ENCODE measurements around the gene HSP90AB1.

HSP90AB1 gene

GRCh38 chr6:44254191-44255104 lies 7.5 kb downstream of the HSP90AB1 start:
- Histone ChIP-seq H3K27me3 (ENCODE audit: control insufficient read depth in 1 of 2, insufficient read depth in 2 of 2, low read length in 2 of 2) (no peaks in the 10 kb centered on the region), H3K9me3 (ENCODE audit: low read length) (no peaks in the 10 kb centered on the region), H3K4me1 (ENCODE audit: insufficient read depth, low read length) (peaks cover 20% of the 10 kb centered on the region), H3K4me3 (ENCODE audit: low read depth in 1 of 2, low read length in 2 of 2) (no peak overlapping the region), H3K9ac (ENCODE audit: low read length) (no peak overlapping the region), H3K36me3 (ENCODE audit: insufficient read depth, low read length) (peaks cover 54% of the 10 kb centered on the region), H3K27ac (ENCODE audit: low read depth, low read length) (no peak overlapping the region)

GRCh38 chr6:44255105-44255808 lies 8.4 kb downstream of the HSP90AB1 start:
- Histone ChIP-seq H3K9me3 (ENCODE audit: low read length) (no peaks in the 10 kb centered on the region), H3K4me1 (ENCODE audit: insufficient read depth, low read length) (peaks cover 18% of the 10 kb centered on the region), H3K4me3 (ENCODE audit: low read depth in 1 of 2, low read length in 2 of 2) (no peak overlapping the region), H3K27ac (ENCODE audit: low read depth, low read length) (no peak overlapping the region), H3K27me3 (ENCODE audit: control insufficient read depth in 1 of 2, insufficient read depth in 2 of 2, low read length in 2 of 2) (no peaks in the 10 kb centered on the region), H3K9ac (ENCODE audit: low read length) (no peak overlapping the region), H3K36me3 (ENCODE audit: insufficient read depth, low read length) (peaks cover 53% of the 10 kb centered on the region)

- Histone ChIP-seq H3K9me3 (ENCODE audit: low read length) (no peaks in the 10 kb centered on the region), H3K36me3 (ENCODE audit: insufficient read depth, low read length) (peaks cover 45% of the 10 kb centered on the region), H3K4me3 (ENCODE audit: low read depth in 1 of 2, low read length in 2 of 2) (peak overlapping the region; percentile 82 to 94), H3K27me3 (ENCODE audit: control insufficient read depth in 1 of 2, insufficient read depth in 2 of 2, low read length in 2 of 2) (no peaks in the 10 kb centered on the region), H3K9ac (ENCODE audit: low read length) (peak overlapping the region; percentile 81), H3K27ac (ENCODE audit: low read depth, low read length) (peak overlapping the region; percentile 83), H3K4me1 (ENCODE audit: insufficient read depth, low read length) (peaks cover 18% of the 10 kb centered on the region)
These were observed 9.2 kb downstream of the HSP90AB1 start for GRCh38 chr6:44255871-44256774.

- H3K4me1 ChIP-seq (ENCODE audit: insufficient read depth, low read length) = peaks cover 18% of the 10 kb centered on the region
- H3K27ac ChIP-seq (ENCODE audit: low read depth, low read length) = peak overlapping the region; percentile 83
- peak overlapping the region; percentile 82 to 94 for H3K4me3 ChIP-seq (ENCODE audit: low read depth in 1 of 2, low read length in 2 of 2)
- H3K9me3 ChIP-seq (ENCODE audit: low read length) = no peaks in the 10 kb centered on the region
- peaks cover 39% of the 10 kb centered on the region for H3K36me3 ChIP-seq (ENCODE audit: insufficient read depth, low read length)
- H3K27me3 ChIP-seq (ENCODE audit: control insufficient read depth in 1 of 2, insufficient read depth in 2 of 2, low read length in 2 of 2) = no peaks in the 10 kb centered on the region
- peak overlapping the region; percentile 81 for H3K9ac ChIP-seq (ENCODE audit: low read length)
These were observed 9.8 kb downstream of the HSP90AB1 start for GRCh38 chr6:44256775-44257024.

DNA sequence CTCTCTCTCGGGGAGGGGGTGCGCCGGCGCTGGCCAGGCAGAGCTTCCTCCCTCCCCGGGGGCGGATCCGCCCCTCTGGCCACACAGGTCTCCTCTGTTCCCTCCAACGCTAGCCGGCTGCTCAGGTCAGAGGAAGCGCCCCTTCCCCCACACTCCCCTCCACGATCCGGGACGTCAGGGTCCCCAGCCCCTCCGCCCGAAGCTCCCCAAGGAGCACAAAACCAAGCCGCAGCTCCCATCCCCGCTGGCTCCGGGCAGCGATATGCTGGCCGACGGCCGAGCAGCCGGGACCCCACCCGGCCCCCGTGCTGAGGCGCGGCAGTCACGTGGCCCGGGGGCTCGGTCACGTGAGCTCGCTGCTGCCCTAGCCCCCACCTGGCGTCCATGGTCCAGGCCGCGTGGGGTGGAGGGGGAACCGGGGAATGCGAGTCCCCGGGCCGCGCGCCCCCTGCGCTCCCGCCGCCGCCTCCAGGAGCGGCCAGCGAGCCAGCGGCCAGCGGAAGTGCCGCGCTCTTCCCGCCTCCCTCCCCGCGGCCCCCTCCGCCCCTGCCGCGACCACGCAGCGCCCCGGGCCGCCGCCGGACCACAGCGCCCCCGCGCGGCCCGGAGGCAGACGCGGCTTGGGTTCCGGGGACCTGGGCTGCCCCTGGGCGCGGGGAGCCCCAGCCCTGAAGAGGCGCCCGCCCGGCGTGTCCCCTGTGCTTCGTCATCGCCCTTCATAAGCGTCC lies 10.3 kb downstream of the HSP90AB1 start, which contains the start of gene SLC35B2:
TSS of gene SLC35B2 (minus strand) at position 504 of the 728 bp plus-strand sequence. CDS start at position 386, 118 bp downstream.
- no peaks in the 10 kb centered on the region for H3K27me3 ChIP-seq (ENCODE audit: control insufficient read depth in 1 of 2, insufficient read depth in 2 of 2, low read length in 2 of 2)
- no peaks in the 10 kb centered on the region for H3K9me3 ChIP-seq (ENCODE audit: low read length)
- peak within 1 kb of the TSS; percentile 81 for H3K9ac ChIP-seq (ENCODE audit: low read length)
- H3K27ac ChIP-seq (ENCODE audit: low read depth, low read length) = peak within 1 kb of the TSS; percentile 83
- H3K4me3 ChIP-seq (ENCODE audit: low read depth in 1 of 2, low read length in 2 of 2) = peak within 1 kb of the TSS; percentile 82 to 94
- H3K36me3 ChIP-seq (ENCODE audit: insufficient read depth, low read length) = peaks cover 35% of the 10 kb centered on the region
- peaks cover 20% of the 10 kb centered on the region for H3K4me1 ChIP-seq (ENCODE audit: insufficient read depth, low read length)

- no peaks in the 10 kb centered on the region for H3K27me3 ChIP-seq (ENCODE audit: control insufficient read depth in 1 of 2, insufficient read depth in 2 of 2, low read length in 2 of 2)
- H3K27ac ChIP-seq (ENCODE audit: low read depth, low read length) = no peak overlapping the region
- H3K4me1 ChIP-seq (ENCODE audit: insufficient read depth, low read length) = peaks cover 26% of the 10 kb centered on the region
- peak overlapping the region; percentile 67 for H3K9ac ChIP-seq (ENCODE audit: low read length)
- H3K9me3 ChIP-seq (ENCODE audit: low read length) = no peaks in the 10 kb centered on the region
- peak overlapping the region; percentile 65 to 94 for H3K4me3 ChIP-seq (ENCODE audit: low read depth in 1 of 2, low read length in 2 of 2)
- peaks cover 31% of the 10 kb centered on the region for H3K36me3 ChIP-seq (ENCODE audit: insufficient read depth, low read length)
These were observed 10.9 kb downstream of the HSP90AB1 start for GRCh38 chr6:44257753-44258324.

GRCh38 chr6:44258325-44258863 lies 11.5 kb downstream of the HSP90AB1 start:
- no peak overlapping the region for H3K4me3 ChIP-seq (ENCODE audit: low read depth in 1 of 2, low read length in 2 of 2)
- H3K9ac ChIP-seq (ENCODE audit: low read length) = no peak overlapping the region
- no peaks in the 10 kb centered on the region for H3K9me3 ChIP-seq (ENCODE audit: low read length)
- H3K27ac ChIP-seq (ENCODE audit: low read depth, low read length) = no peak overlapping the region
- no peaks in the 10 kb centered on the region for H3K27me3 ChIP-seq (ENCODE audit: control insufficient read depth in 1 of 2, insufficient read depth in 2 of 2, low read length in 2 of 2)
- H3K36me3 ChIP-seq (ENCODE audit: insufficient read depth, low read length) = peaks cover 26% of the 10 kb centered on the region
- H3K4me1 ChIP-seq (ENCODE audit: insufficient read depth, low read length) = peaks cover 32% of the 10 kb centered on the region

GRCh38 chr6:44258921-44259320 lies 12.0 kb downstream of the HSP90AB1 start:
- Histone ChIP-seq H3K27me3 (ENCODE audit: control insufficient read depth in 1 of 2, insufficient read depth in 2 of 2, low read length in 2 of 2) (no peaks in the 10 kb centered on the region), H3K27ac (ENCODE audit: low read depth, low read length) (no peak overlapping the region), H3K4me1 (ENCODE audit: insufficient read depth, low read length) (peaks cover 36% of the 10 kb centered on the region), H3K36me3 (ENCODE audit: insufficient read depth, low read length) (peaks cover 21% of the 10 kb centered on the region), H3K9ac (ENCODE audit: low read length) (no peak overlapping the region), H3K4me3 (ENCODE audit: low read depth in 1 of 2, low read length in 2 of 2) (no peak overlapping the region), H3K9me3 (ENCODE audit: low read length) (no peaks in the 10 kb centered on the region)

GRCh38 chr6:44260011-44260410 lies 13.1 kb downstream of the HSP90AB1 start:
- Histone ChIP-seq H3K27me3 (ENCODE audit: control insufficient read depth in 1 of 2, insufficient read depth in 2 of 2, low read length in 2 of 2) (no peaks in the 10 kb centered on the region), H3K9ac (ENCODE audit: low read length) (no peak overlapping the region), H3K9me3 (ENCODE audit: low read length) (no peaks in the 10 kb centered on the region), H3K36me3 (ENCODE audit: insufficient read depth, low read length) (peaks cover 11% of the 10 kb centered on the region), H3K4me3 (ENCODE audit: low read depth in 1 of 2, low read length in 2 of 2) (no peak overlapping the region), H3K27ac (ENCODE audit: low read depth, low read length) (no peak overlapping the region), H3K4me1 (ENCODE audit: insufficient read depth, low read length) (peaks cover 47% of the 10 kb centered on the region)

All from muscle layer of colon (tissue), 2 donors.